HepG2 (cell line): ENCODE measurements around the gene FAM171A2. TPM values are rescaled to one million over a fixed set of nuclear protein-coding genes. Genes with fewer than 3 reads are reported as not detected.

ENCODE experiments used
- DBP ChIP-seq: sonication (generic); formaldehyde crosslinking; IDR thresholded peaks from 2 replicates; pipeline ENCODE4 v1.4.0; 2020; ENCODE audit warnings: missing genetic modification reagents; ENCODE audit errors: not compliant biosample characterization
- IKZF5 ChIP-seq: IDR thresholded peaks from 2 replicates; pipeline ENCODE4 v1.6.1; 2018; ENCODE audit warnings: missing genetic modification reagents, mild to moderate bottlenecking, missing compliant biosample characterization
- JDP2 ChIP-seq: sonication (generic); formaldehyde crosslinking; IDR thresholded peaks from 2 replicates; pipeline ENCODE4 v1.8.1; 2022; ENCODE audit warnings: missing genetic modification reagents, borderline replicate concordance
- MTERF4 ChIP-seq: sonication (generic); formaldehyde crosslinking; IDR thresholded peaks from 2 replicates; pipeline ENCODE4 v1.8.0; 2023; ENCODE audit warnings: mild to moderate bottlenecking, missing genetic modification reagents
- NFKB2 ChIP-seq: sonication (generic); formaldehyde crosslinking; IDR thresholded peaks from 2 replicates; pipeline ENCODE4 v1.4.0; 2020; ENCODE audit warnings: missing genetic modification reagents, borderline replicate concordance
- ZBTB40 ChIP-seq, 2 experiments: fragments of 450-650 bp in 1 of 2; sonication (generic) in 1 of 2; formaldehyde crosslinking in 1 of 2; IDR thresholded peaks; 2 replicates each; pipeline versions ENCODE4 v1.6.1 to v1.8.0; 2016 to 2022; ENCODE audit warnings: antibody characterized with exemption in 1 of 2, mild to moderate bottlenecking in 1 of 2, missing genetic modification reagents in 1 of 2
- ZNF343 ChIP-seq: sonication (generic); formaldehyde crosslinking; IDR thresholded peaks from 2 replicates; pipeline ENCODE4 v1.4.0; 2020; ENCODE audit warnings: mild to moderate bottlenecking, missing genetic modification reagents
- ZNF574 ChIP-seq: sonication (generic); formaldehyde crosslinking; IDR thresholded peaks from 2 replicates; pipeline ENCODE4 v1.4.0; 2020; ENCODE audit warnings: missing genetic modification reagents
- ZNF607 ChIP-seq: sonication (generic); formaldehyde crosslinking; IDR thresholded peaks from 2 replicates; pipeline ENCODE4 v1.5.1; 2020; ENCODE audit warnings: missing genetic modification reagents, mild to moderate bottlenecking, borderline replicate concordance
- ZNF770 ChIP-seq: sonication (generic); formaldehyde crosslinking; IDR thresholded peaks from 2 replicates; pipeline ENCODE4 v1.5.0; 2020; ENCODE audit warnings: mild to moderate bottlenecking, missing genetic modification reagents
- polyA plus RNA-seq, 8 experiments: library from polyadenylated mRNA; depleted of rRNA in 3 of 8; stranded (reverse) in 7 of 8; unstranded in 1 of 8; fragments of >200 nt; fragmentation: Illumina TruSeq in 4 of 8; extraction: Trizol in 4 of 8; gene quantifications; 2 replicates each; pipeline versions ENCODE4 v1.2.1 to v1.2.3, GENCODE V29; 2011 to 2016; ENCODE audit warnings: low read depth in 4 of 8, missing spikeins in 1 of 8, mixed read lengths in 1 of 8; ENCODE audit not compliant: insufficient read depth in 1 of 8
- total RNA-seq, 5 experiments: library from RNA; depleted of rRNA; stranded (reverse); fragments of >200 nt; fragmentation: Illumina TruSeq; extraction: Trizol; gene quantifications; 2 replicates each; pipeline ENCODE4 v1.2.3, GENCODE V29; 2016; ENCODE audit warnings: low read depth in 1 of 5

The FAM171A2 gene
- total and polyA plus RNA-seq, 2 of the 13 experiments (the other 11 are each of a cell fraction or from before 2014, with no cell fraction given): 1.8 to 3.6 TPM

GRCh38 chr17:44308320-44308818 is 55.3 kb downstream of the FAM171A2 start, which contains the start of gene RUNDC3A (continued):
- TF ChIP-seq NFKB2 (peak; percentile 77; the same call in 1 of the 2 replicates), ZNF343 (0 out of 2 replicates have a peak, but pooled peaks have one; percentile 8), ZNF574 (CRISPR knock-in tag) (peak; percentile 71), IKZF5 (CRISPR knock-in tag) (peak; percentile 75), DBP (CRISPR knock-in tag) (peak; percentile 35), ZBTB40 (IDR thresholded peaks at IDR 0.05) (no peak), ZBTB40 (CRISPR knock-in tag; IDR thresholded peaks at IDR 0.05) (no peak; the same call in 1 of the 2 replicates), ZNF770 (CRISPR knock-in tag) (peak; percentile 50), ZNF607 (peak; percentile 88), JDP2 (CRISPR knock-in tag) (peak; percentile 47; the same call in 1 of the 2 replicates), MTERF4 (CRISPR knock-in tag) (peak; percentile 64; the same call in 1 of the 2 replicates)
